ENCODE data around the gene SLC22A25. TPM values are rescaled to one million over a fixed set of nuclear protein-coding genes. Genes with fewer than 3 reads are reported as not detected.
"Not testable (repeated sequence)": the region's sequence is repeated elsewhere in the genome, so short reads cannot be mapped to it uniquely, and the experiment has no call there.

The SLC22A25 gene
- total and polyA plus RNA-seq, 3 experiments from 2014 or later: not detected

GRCh38 chr11:63240791-63241379 is 2.5 kb downstream of the SLC22A25 start:
- no peaks in the 10 kb centered on the region for H3K36me3 ChIP-seq (ENCODE audit: insufficient read depth, low read length)
- peaks cover 0 to 3% (median 1%) of the 10 kb centered on the region in 5 donors for H3K9me3 Mint-ChIP-seq
- no peak overlapping the region for H3K4me3 Mint-ChIP-seq
- no peaks in the 10 kb centered on the region for H3K36me3 Mint-ChIP-seq
- H3K4me3 ChIP-seq (ENCODE audit: low read length): no peak overlapping the region
- H3K4me1 ChIP-seq (ENCODE audit: insufficient read depth, low read length): peaks cover 20% of the 10 kb centered on the region
- H3K27me3 ChIP-seq (ENCODE audit: insufficient read depth, low read length, poor library complexity, severe bottlenecking): peaks cover 4% of the 10 kb centered on the region
- H3K4me1 Mint-ChIP-seq: peaks cover 3 to 16% (median 4%) of the 10 kb centered on the region in 3 donors
- no peak overlapping the region for H3K27ac ChIP-seq (ENCODE audit: low read depth, low read length)
- ChIA-PET CTCF (no interaction called here), POLR2A (no interaction called here)
- H3K27me3 Mint-ChIP-seq: peaks cover 22 to 77% of the 10 kb centered on the region in 2 donors
- no peak for DNase-seq
- H3K27ac Mint-ChIP-seq: no peak overlapping the region
- H3K9me3 ChIP-seq (ENCODE audit: low read length): no peaks in the 10 kb centered on the region

- H3K36me3 ChIP-seq (ENCODE audit: insufficient read depth, low read length): no peaks in the 10 kb centered on the region
- Mint-ChIP-seq H3K27me3 (peaks cover 22 to 75% of the 10 kb centered on the region in 2 donors), H3K4me3 (no peak overlapping the region), H3K27ac (no peak overlapping the region), H3K36me3 (no peaks in the 10 kb centered on the region), H3K4me1 (peaks cover 3 to 20% (median 7%) of the 10 kb centered on the region in 3 donors), H3K9me3 (peaks cover 0 to 3% (median 1%) of the 10 kb centered on the region in 5 donors)
- no peak overlapping the region for H3K4me3 ChIP-seq (ENCODE audit: low read length)
- no peak for DNase-seq
- ChIA-PET POLR2A (no interaction called here), CTCF (no interaction called here)
- peaks cover 4% of the 10 kb centered on the region for H3K27me3 ChIP-seq (ENCODE audit: insufficient read depth, low read length, poor library complexity, severe bottlenecking)
- H3K27ac ChIP-seq (ENCODE audit: low read depth, low read length): no peak overlapping the region
- H3K4me1 ChIP-seq (ENCODE audit: insufficient read depth, low read length): peaks cover 20% of the 10 kb centered on the region
- H3K9me3 ChIP-seq (ENCODE audit: low read length): no peaks in the 10 kb centered on the region
These were observed 3.3 kb downstream of the SLC22A25 start for GRCh38 chr11:63240098-63240497.

DNA sequence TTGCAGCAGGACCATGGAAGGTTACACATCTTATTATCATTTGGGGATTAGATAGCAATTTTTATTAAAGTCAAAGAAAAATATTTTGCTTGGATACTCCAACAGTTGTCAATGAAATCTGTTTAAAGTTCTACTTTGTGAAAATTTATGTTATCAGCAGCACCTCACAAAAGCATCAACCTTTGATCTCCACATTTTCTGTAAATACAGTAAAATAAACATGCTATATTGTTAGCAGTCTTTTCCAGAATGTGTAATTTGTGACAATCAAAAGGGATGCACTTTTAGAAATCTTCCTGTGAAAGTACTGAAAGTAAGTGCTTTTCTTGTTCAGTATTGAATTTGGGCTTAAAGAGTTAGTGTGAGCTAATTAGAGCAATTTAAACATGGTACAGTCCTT is 4.1 kb downstream of the SLC22A25 start:
- Histone ChIP-seq H3K4me3 (ENCODE audit: low read length) (no peak overlapping the region), H3K36me3 (ENCODE audit: insufficient read depth, low read length) (no peaks in the 10 kb centered on the region), H3K27me3 (ENCODE audit: insufficient read depth, low read length, poor library complexity, severe bottlenecking) (peaks cover 4% of the 10 kb centered on the region), H3K4me1 (ENCODE audit: insufficient read depth, low read length) (peaks cover 20% of the 10 kb centered on the region), H3K9me3 (ENCODE audit: low read length) (no peaks in the 10 kb centered on the region), H3K27ac (ENCODE audit: low read depth, low read length) (no peak overlapping the region)
- ChIA-PET CTCF (no interaction called here), POLR2A (no interaction called here)
- Mint-ChIP-seq H3K9me3 (peaks cover 0 to 2% (median 1%) of the 10 kb centered on the region in 5 donors), H3K4me1 (peaks cover 3 to 21% (median 7%) of the 10 kb centered on the region in 3 donors), H3K4me3 (no peak overlapping the region), H3K36me3 (no peaks in the 10 kb centered on the region), H3K27me3 (peaks cover 20 to 70% of the 10 kb centered on the region in 2 donors), H3K27ac (no peak overlapping the region)
- DNase-seq: no peak

DNA sequence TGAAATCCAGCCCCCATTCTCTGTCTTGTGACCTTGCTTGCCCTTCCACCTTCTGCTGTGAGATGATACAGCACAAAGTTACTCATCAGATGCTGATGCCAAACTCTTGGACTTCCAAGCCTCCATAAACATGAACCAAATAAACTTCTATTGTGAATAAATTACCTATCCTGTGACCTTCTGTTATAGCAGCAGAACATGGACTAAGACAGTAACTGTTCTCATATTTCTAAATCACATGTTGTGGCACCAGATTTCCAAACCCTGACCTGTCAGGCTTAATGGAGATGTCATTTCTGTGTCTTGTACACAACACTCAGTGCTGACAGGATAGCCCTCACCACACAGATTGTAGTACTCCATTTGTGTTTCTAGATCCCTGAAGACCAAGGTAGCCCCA is 6.0 kb downstream of the SLC22A25 start:
- peaks cover 3 to 18% (median 5%) of the 10 kb centered on the region in 3 donors for H3K4me1 Mint-ChIP-seq
- H3K27ac ChIP-seq (ENCODE audit: low read depth, low read length): no peak overlapping the region
- POLR2A ChIA-PET: no interaction called here

DNA sequence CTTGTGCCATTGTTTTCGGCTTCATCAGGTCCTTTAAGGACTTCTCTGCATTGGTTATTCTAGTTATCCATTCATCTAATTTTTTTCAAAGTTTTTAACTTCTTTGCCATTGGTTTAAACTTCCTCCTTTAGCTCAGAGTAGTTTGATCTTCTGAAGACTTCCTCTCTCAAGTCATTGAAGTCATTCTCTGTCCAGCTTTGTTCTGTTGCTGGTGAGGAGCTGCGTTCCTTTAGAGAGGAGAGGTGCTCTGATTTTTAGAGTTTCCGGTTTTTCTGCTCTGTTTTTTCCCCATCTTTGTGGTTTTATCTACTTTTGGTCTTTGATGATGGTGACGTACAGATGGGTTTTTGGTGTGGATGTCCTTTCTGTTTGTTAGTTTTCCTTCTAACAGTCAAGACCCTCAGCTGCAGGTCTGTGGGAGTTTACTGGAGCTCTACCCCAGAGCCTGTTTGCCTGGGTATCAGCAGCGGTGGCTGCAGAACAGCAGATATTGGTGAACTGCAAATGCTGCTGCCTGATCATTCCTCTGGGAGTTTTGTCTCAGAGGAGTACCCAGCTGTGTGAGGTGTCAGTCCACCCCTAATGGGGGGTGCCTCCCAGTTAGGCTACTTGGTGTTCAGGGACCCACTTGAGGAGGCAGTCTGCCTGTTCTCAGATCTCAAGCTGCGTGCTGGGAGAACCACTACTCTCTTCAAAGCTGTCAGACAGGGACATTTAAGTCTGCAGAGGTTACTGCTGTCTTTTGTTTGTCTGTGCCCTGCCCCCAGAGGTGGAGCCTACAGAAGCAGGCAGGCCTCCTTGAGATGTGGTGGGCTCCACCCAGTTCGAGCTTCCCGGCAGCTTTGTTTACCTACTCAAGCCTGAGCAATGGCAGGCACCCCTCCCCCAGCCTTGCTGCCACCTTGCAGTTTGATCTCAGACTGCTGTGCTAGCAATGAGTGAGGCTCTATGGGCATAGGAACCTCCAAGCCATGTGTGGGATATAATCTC is 7.6 kb downstream of the SLC22A25 start:
- Mint-ChIP-seq H3K27ac (peak overlapping the region in 2 of 8 donors; percentile 14 to 48), H3K27me3 (peaks cover 20 to 41% of the 10 kb centered on the region in 2 donors), H3K4me3 (peak overlapping the region in 2 of 7 donors; percentile 20 to 45), H3K9me3 (peaks cover 0 to 12% (median 3%) of the 10 kb centered on the region in 5 donors)
- H3K4me1 Mint-ChIP-seq; H3K27me3 ChIP-seq (ENCODE audit: insufficient read depth, low read length, poor library complexity, severe bottlenecking); H3K9me3 ChIP-seq (ENCODE audit: low read length); H3K36me3 ChIP-seq (ENCODE audit: insufficient read depth, low read length); H3K4me3 ChIP-seq (ENCODE audit: low read length); H3K4me1 ChIP-seq (ENCODE audit: insufficient read depth, low read length); CTCF ChIA-PET; H3K27ac ChIP-seq (ENCODE audit: low read depth, low read length); POLR2A ChIA-PET; H3K36me3 Mint-ChIP-seq: not testable (repeated sequence)
- DNase-seq: peak in 1 of 5 donors; percentile 45

More for the DNA sequence above, 6.0 kb downstream of the SLC22A25 start:
- CTCF ChIA-PET: no interaction called here
- Histone ChIP-seq H3K36me3 (ENCODE audit: insufficient read depth, low read length) (no peaks in the 10 kb centered on the region), H3K4me1 (ENCODE audit: insufficient read depth, low read length) (peaks cover 20% of the 10 kb centered on the region), H3K9me3 (ENCODE audit: low read length) (no peaks in the 10 kb centered on the region), H3K27me3 (ENCODE audit: insufficient read depth, low read length, poor library complexity, severe bottlenecking) (peaks cover 4% of the 10 kb centered on the region), H3K4me3 (ENCODE audit: low read length) (no peak overlapping the region)
- DNase-seq: no peak
- Mint-ChIP-seq H3K36me3 (no peaks in the 10 kb centered on the region), H3K9me3 (peaks cover 0 to 3% (median 0%) of the 10 kb centered on the region in 5 donors), H3K27ac (no peak overlapping the region), H3K27me3 (peaks cover 11 to 52% of the 10 kb centered on the region in 2 donors), H3K4me3 (no peak overlapping the region)

GRCh38 chr11:63229815-63230214 is 13.6 kb downstream of the SLC22A25 start:
- H3K4me1 ChIP-seq (ENCODE audit: insufficient read depth, low read length): no peaks in the 10 kb centered on the region
- CTCF ChIA-PET: no interaction called here
- H3K27me3 Mint-ChIP-seq: peaks cover 20 to 41% of the 10 kb centered on the region in 2 donors
- no peaks in the 10 kb centered on the region for H3K36me3 ChIP-seq (ENCODE audit: insufficient read depth, low read length)
- H3K27me3 ChIP-seq (ENCODE audit: insufficient read depth, low read length, poor library complexity, severe bottlenecking): no peaks in the 10 kb centered on the region
- no peak overlapping the region for H3K27ac ChIP-seq (ENCODE audit: low read depth, low read length)
- no peak overlapping the region for H3K4me3 Mint-ChIP-seq
- no peaks in the 10 kb centered on the region for H3K4me1 Mint-ChIP-seq
- no peaks in the 10 kb centered on the region for H3K9me3 ChIP-seq (ENCODE audit: low read length)
- POLR2A ChIA-PET: no interaction called here
- H3K9me3 Mint-ChIP-seq: peaks cover 0 to 10% (median 2%) of the 10 kb centered on the region in 5 donors
- H3K27ac Mint-ChIP-seq: no peak overlapping the region
- no peak overlapping the region for H3K4me3 ChIP-seq (ENCODE audit: low read length)
- DNase-seq: no peak
- no peaks in the 10 kb centered on the region for H3K36me3 Mint-ChIP-seq

- no peaks in the 10 kb centered on the region for H3K27me3 ChIP-seq (ENCODE audit: insufficient read depth, low read length, poor library complexity, severe bottlenecking)
- Mint-ChIP-seq H3K4me3 (no peak overlapping the region), H3K27ac (no peak overlapping the region), H3K36me3 (no peaks in the 10 kb centered on the region), H3K27me3 (peaks cover 21 to 55% of the 10 kb centered on the region in 2 donors), H3K4me1 (no peaks in the 10 kb centered on the region), H3K9me3 (peaks cover 0 to 10% (median 2%) of the 10 kb centered on the region in 5 donors)
- ChIA-PET CTCF (no interaction called here), POLR2A (no interaction called here)
- no peak overlapping the region for H3K27ac ChIP-seq (ENCODE audit: low read depth, low read length)
- H3K9me3 ChIP-seq (ENCODE audit: low read length): no peaks in the 10 kb centered on the region
- no peaks in the 10 kb centered on the region for H3K36me3 ChIP-seq (ENCODE audit: insufficient read depth, low read length)
- no peak overlapping the region for H3K4me3 ChIP-seq (ENCODE audit: low read length)
- no peak for DNase-seq
- H3K4me1 ChIP-seq (ENCODE audit: insufficient read depth, low read length): no peaks in the 10 kb centered on the region
These were observed 15.8 kb downstream of the SLC22A25 start for GRCh38 chr11:63227521-63228107.

All from CD8-positive, alpha-beta memory T cell (primary cell).